Renal pelvis (tissue), 12 donors: ENCODE data around the gene PCSK4. TPM values are rescaled to one million over a fixed set of nuclear protein-coding genes. Genes with fewer than 3 reads are reported as not detected.
"Not testable (repeated sequence)": the region's sequence is repeated elsewhere in the genome, so short reads cannot be mapped to it uniquely, and the experiment has no call there.

Experiments used
- DNase-seq: peaks from one replicate; pipeline ENCODE4 v3.0.0-alpha.2; 2013
- long read RNA-seq, 16 experiments: transcript quantifications; one replicate each; lab custom pipeline, GENCODE V29; 2026
- polyA plus RNA-seq, 3 donors: library from polyadenylated mRNA; unstranded; fragments of 120-200 nt; gene quantifications; one replicate each; pipeline ENCODE4 v1.2.1, GENCODE V29; 2013; ENCODE audit not compliant: insufficient read length in 3 of 3

The PCSK4 gene
- 1 to 10 TPM; 8.2 to 9.8 (median 8.6) TPM for polyA plus RNA-seq
- long read RNA-seq, donor 1 = 0 reads
- long read RNA-seq, donor 2, partial matches to known transcripts = 0 of 1 reads
- long read RNA-seq, donor 2, other reads (novel, unspliced or antisense) = 0 of 1 reads
- long read RNA-seq, donor 3, partial matches to known transcripts = 0 of 1 reads
- long read RNA-seq, donor 3, other reads (novel, unspliced or antisense) = 0 of 1 reads
- long read RNA-seq, donor 4, partial matches to known transcripts = 0 of 2 reads
- long read RNA-seq, donor 4, other reads (novel, unspliced or antisense) = 0 of 2 reads
- long read RNA-seq, donor 5 = 0 reads
- long read RNA-seq, donor 6, partial matches to known transcripts = 0 of 1 reads
- long read RNA-seq, donor 6, other reads (novel, unspliced or antisense) = 0 of 1 reads
- long read RNA-seq, donor 7 = 0 reads
- long read RNA-seq, donor 8 = 0 reads
- long read RNA-seq, donor 9, partial matches to known transcripts = 0 of 1 reads
- long read RNA-seq, donor 9, other reads (novel, unspliced or antisense) = 0 of 1 reads
- long read RNA-seq, donor 10, partial matches to known transcripts = 0 of 1 reads
- long read RNA-seq, donor 10, other reads (novel, unspliced or antisense) = 0 of 1 reads
- long read RNA-seq, donor 11, partial matches to known transcripts = 0 of 2 reads
- long read RNA-seq, donor 11, other reads (novel, unspliced or antisense) = 0 of 2 reads
- long read RNA-seq, donor 12 = 0 reads
- long read RNA-seq, donor 13, partial matches to known transcripts = 5 of 6 reads
- long read RNA-seq, donor 13, other reads (novel, unspliced or antisense) = 0 of 6 reads
- long read RNA-seq, donor 14 = 0 reads
- long read RNA-seq, donor 15 = 0 reads
- long read RNA-seq, donor 16, partial matches to known transcripts = 0 of 2 reads
- long read RNA-seq, donor 16, other reads (novel, unspliced or antisense) = 0 of 2 reads

DNA sequence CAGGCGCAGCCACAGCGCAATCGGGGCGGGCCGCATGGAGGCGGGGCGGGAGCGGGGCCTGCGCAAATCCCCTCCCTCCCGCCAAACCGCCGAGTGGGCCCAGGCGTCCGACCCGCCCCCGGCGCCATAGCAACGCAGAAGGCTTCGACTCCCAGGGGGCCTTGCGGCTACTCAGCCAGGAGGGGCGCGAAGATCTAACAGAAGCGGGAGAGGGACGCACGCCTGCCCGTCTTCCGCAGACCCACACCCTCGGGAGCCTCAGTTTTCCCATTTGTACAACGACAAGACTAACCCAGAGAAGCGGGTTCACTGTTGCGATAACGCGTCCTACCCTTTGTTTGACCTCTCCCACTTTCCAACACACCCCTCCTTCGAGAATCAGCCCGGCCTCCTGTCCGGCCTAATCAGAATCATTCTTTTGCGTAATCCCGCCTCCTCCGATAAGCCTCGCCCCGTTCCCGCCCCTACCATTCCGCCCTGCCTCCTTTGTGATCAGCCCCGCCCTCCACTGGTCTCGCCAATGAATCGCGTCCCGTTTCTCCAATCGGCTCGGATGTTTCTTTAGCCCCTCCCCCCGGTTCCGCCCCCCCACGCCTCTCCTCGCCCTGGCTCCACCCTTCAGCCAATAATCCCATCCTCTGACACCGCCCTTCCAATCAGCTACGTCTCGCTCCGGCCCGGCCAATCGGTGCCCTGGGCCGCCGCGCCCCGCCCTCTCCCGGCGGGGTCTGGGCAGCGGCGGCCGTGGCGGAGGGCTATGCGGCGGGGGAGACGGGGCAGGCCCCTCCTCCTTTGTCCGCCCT lies at the start of gene PCSK4:
Gene PCSK4, minus strand, starts transcription at position 40 of the 803 bp plus-strand sequence. Its CDS starts 4 bp downstream, at position 36.
- DNase-seq = peak; percentile 99

DNA sequence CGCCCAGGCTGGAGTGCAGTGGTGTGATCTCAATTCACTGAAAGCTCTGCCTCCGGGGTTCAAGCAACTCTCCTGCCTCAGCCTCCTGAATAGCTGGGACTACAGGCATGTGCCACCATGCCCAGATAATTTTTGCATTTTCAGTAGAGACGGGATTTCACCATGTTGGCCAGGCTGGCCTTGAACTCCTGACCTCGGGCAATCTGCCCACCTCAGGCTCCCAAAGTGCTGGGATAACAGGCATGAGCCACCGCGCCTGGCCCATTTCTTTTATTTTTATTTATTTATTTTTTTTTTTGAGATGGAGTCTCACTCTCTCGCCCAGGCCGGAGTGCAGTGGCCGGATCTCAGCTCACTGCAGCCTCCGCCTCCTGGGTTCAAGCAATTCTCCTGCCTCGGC lies 49.6 kb upstream of the PCSK4 start:
- DNase-seq = not testable (repeated sequence)

GRCh38 chr19:1538978-1539377 lies 48.8 kb upstream of the PCSK4 start:
- DNase-seq = no peak

- DNase-seq = not testable (repeated sequence)
Observed at GRCh38 chr19:1535699-1536098, 45.5 kb upstream of the PCSK4 start.

DNA sequence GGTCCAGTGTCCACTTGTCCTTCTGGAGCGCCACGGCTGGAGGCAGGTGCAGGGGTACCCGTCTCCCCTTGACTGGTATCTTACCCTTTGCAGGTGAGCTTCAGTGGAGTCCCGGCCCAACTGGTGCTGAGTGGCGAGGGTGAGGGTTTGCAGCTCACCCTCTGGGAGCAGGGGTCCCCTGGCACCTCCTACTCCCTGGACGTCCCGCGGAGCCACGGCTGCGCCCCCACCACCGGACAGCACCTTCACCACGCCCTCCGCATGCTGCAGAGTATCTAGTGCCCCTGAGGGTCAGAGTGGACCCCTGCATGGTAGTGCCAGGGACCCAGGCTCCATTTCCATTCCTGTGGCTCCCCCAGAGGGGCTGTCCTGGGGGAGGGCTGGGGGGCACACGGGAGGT lies 44.8 kb upstream of the PCSK4 start:
- DNase-seq = no peak

DNA sequence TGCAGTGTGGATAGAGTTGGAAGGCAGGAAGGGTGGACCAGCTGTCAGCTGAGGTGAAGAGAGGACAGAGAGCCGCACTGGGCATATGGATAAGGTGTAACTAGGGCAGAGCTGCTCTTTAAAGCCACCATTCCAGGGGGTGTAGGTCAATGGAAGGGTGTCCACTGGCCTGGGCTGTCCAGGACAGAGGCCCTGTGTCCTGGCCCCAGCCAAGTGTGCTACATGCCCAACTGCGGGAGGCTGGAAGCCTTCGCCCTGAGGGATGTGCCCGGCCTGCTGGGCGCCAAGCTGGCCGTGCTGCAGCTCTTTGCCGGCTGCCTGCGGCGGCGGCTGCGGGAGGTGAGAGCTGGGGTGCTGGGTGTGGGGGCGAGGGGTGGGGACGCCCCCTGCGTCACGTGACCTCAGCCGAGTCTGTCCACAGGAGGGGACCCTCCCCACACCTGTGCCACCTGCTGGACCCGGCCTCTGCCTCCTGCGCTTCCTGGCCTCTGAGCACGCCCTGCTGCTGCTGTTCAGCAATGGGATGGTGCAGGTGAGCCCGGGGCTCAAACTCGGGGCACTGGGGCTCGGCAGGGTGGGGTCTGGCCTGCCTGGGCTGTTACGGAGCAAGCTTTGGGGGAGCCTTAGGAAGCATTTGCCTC lies 43.5 kb upstream of the PCSK4 start:
- DNase-seq = no peak

- no peak for DNase-seq
Observed at GRCh38 chr19:1532003-1532402, 41.9 kb upstream of the PCSK4 start.

DNA sequence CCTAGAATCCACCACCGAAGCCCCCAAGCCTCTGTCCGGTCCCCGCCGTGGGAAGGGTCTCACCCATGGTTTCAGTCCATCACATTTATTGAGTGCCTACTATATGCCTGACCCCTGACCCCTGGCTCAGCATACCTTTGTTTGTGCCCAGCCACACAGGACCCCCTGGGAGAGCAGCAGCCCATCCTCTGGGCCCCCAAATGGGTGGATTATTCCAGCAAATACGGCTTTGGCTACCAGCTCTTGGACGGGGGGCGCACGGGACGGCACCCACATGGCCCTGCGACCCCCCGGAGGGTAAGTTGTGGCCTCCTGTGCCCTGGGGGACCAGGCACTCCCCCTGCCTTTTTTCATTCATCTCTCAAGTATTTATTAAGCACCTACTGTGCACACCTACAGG lies 41.4 kb upstream of the PCSK4 start:
- no peak for DNase-seq

DNA sequence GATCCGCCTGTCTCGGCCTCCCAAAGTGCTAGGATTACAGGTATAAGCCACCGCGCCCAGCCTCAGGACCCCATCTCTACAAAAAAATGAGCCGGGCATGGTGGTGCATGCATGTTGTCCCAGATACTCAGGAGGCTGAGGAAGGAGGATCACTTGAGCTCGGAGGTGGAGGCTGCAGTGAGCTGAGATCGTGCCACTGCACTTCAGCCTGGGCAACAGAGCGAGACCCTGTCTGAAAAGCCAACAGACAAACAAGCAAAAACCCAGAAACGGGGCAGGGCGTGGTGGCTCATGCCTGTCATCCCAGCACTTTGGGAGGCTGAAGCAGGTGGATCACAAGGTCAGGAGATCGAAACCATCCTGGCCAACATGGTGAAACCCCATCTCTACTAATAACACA lies 40.7 kb upstream of the PCSK4 start:
- not testable (repeated sequence) for DNase-seq

- DNase-seq = no peak
Observed at GRCh38 chr19:1529430-1529816, 39.3 kb upstream of the PCSK4 start.

GRCh38 chr19:1528596-1529429 lies 38.7 kb upstream of the PCSK4 start:
- no peak for DNase-seq

DNA sequence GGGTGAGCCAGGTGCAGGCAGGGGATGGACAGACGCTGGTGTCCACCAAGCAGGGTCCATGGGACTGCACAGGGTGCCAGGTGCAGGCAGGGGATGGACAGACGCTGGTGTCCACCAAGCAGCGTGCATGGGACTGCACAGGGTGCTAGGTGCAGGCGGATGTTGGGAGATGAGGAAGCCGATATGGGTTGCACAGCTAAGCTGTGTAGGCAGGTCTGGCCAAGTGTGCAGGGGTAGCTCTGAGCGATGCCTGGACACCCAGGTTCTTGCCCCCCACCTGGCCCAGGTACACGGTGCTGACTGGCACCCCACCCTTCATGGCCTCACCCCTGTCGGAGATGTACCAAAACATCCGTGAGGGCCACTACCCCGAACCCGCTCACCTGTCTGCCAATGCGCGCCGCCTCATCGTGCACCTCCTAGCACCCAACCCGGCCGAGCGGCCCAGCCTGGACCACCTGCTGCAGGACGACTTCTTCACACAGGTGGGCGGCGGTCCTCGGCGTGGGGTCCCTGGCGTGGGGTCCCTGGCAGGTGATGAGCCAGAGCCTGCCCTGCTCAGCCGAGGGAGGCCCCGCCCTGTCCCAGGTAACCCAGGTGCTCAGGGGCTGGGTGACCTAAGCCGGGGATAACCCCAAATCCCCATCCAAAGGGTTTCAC lies 37.6 kb upstream of the PCSK4 start:
- no peak for DNase-seq

GRCh38 chr19:1526979-1527649 lies 37.0 kb upstream of the PCSK4 start:
- DNase-seq = no peak

GRCh38 chr19:1526066-1526778 lies 36.1 kb upstream of the PCSK4 start:
- DNase-seq = no peak

DNA sequence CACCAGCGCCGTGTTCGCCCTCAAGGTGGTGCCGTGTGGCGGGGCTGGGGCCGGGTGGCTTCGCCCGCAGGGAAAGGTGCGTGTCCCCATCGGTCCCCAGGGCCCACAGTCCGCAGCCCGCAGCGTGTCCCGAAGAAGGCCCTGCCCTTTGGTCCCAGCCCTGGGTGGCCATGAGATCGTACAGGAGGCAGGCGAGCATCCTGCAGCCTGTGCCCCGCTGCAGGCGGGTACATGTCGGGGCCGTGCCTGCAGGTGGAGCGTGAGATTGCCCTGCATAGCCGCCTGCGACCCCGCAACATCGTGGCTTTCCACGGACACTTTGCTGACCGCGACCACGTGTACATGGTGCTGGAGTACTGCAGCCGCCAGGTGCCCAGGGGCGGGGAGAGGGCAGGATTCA lies 35.2 kb upstream of the PCSK4 start:
- DNase-seq = no peak

GRCh38 chr19:1524972-1525325 lies 34.8 kb upstream of the PCSK4 start:
- DNase-seq = no peak

- no peak for DNase-seq
Observed at GRCh38 chr19:1524287-1524971, 34.3 kb upstream of the PCSK4 start.
